Esophagus muscularis mucosa (tissue), 4 donors: ENCODE results near the gene GGTLC2. TPM values are rescaled to one million over a fixed set of nuclear protein-coding genes. Genes with fewer than 3 reads are reported as not detected.

ENCODE experiments used
- DNase-seq: peaks from one replicate; pipeline ENCODE4 v3.0.0-alpha.2; 2017; ENCODE audit errors: extremely low spot score
- H3K27ac ChIP-seq, 4 donors: fragments of 200-600 bp; sonication (generic); replicated peaks in 1 of 4; 1 replicate in 3 of 4; 2 replicates in 1 of 4; pipeline ENCODE4 v1.5.1; 2016 to 2019; ENCODE audit warnings: mild to moderate bottlenecking in 1 of 4
- H3K27me3 ChIP-seq, 4 donors: fragments of 200-600 bp; sonication (generic); one replicate each; pipeline versions ENCODE4 v1.5.1 to v1.6.0; 2016 to 2019
- H3K36me3 ChIP-seq, 4 donors: fragments of 200-600 bp; sonication (generic); one replicate each; pipeline ENCODE4 v1.5.1; 2016 to 2019
- H3K4me1 ChIP-seq, 4 donors: fragments of 200-600 bp; sonication (generic); one replicate each; pipeline ENCODE4 v1.5.1; 2016 to 2019
- H3K4me3 ChIP-seq, 4 donors: fragments of 200-600 bp; sonication (generic); 1 replicate in 2 of 4; 2 replicates in 2 of 4; pipeline ENCODE4 v1.5.1; 2016 to 2019; ENCODE audit warnings: mild to moderate bottlenecking in 4 of 4, moderate library complexity in 1 of 4
- H3K9me3 ChIP-seq, 4 donors: fragments of 200-600 bp; sonication (generic); 1 replicate in 3 of 4; 2 replicates in 1 of 4; pipeline ENCODE4 v1.5.1; 2016 to 2019
- CTCF ChIP-seq, 3 experiments: fragments of 200-600 bp in 2 of 3; fragments of 450-650 bp in 1 of 3; sonication (generic) in 2 of 3; IDR thresholded peaks; one replicate each; pipeline ENCODE4 v1.5.1; 2017 to 2019; ENCODE audit warnings: antibody characterized with exemption in 3 of 3, mild to moderate bottlenecking in 2 of 3, moderate library complexity in 1 of 3
- EP300 ChIP-seq: sonication (generic); formaldehyde crosslinking; IDR thresholded peaks from one replicate; pipeline ENCODE4 v1.6.1; 2017; ENCODE audit warnings: antibody characterized with exemption
- POLR2A ChIP-seq: fragments of 450-650 bp; IDR thresholded peaks from one replicate; pipeline ENCODE4 v1.6.1; 2017; ENCODE audit warnings: antibody characterized with exemption, moderate library complexity, mild to moderate bottlenecking, low read depth
- POLR2AphosphoS5 ChIP-seq, 2 donors: sonication (generic); formaldehyde crosslinking; IDR thresholded peaks; one replicate each; pipeline ENCODE4 v1.6.1; 2017; ENCODE audit warnings: antibody characterized with exemption in 2 of 2
- WGBS: methylation state at CpG from one replicate; pipeline ENCODE4 v1.1.5; 2018; 5-methylcytosine and 5-hydroxymethylcytosine counted together
- intact Hi-C: fragments of 100-400 bp; cut with DNase I; formaldehyde crosslinking; loops from one replicate; pipeline ENCODE4 v1.15.1; 2023
- total RNA-seq, 4 donors: library from RNA; depleted of rRNA; stranded (reverse); fragments of >200 nt; gene quantifications; one replicate each; pipeline versions ENCODE4 v1.1.0 to v1.2.1, GENCODE V29; 2016

Gene GGTLC2
- total RNA-seq, 4 donors from 2014 or later = not detected

- intact Hi-C loops = no loop called here
Observed at GRCh38 chr22:22661275-22661674, 16.9 kb downstream of the GGTLC2 start.

GRCh38 chr22:22662095-22662494, 17.7 kb downstream of the GGTLC2 start:
- no peak for TF ChIP-seq CTCF (IDR thresholded peaks at IDR 0.05)
- TF ChIP-seq POLR2A = no peak
- no peak for TF ChIP-seq POLR2AphosphoS5 (IDR thresholded peaks at IDR 0.05)
- TF ChIP-seq EP300 = no peak
- Histone ChIP-seq H3K9me3 (no peaks in the 10 kb centered on the region), H3K4me1 (no peaks in the 10 kb centered on the region), H3K27me3 (peaks cover 0 to 12% (median 0%) of the 10 kb centered on the region in 4 donors), H3K36me3 (no peaks in the 10 kb centered on the region), H3K4me3 (no peak overlapping the region), H3K27ac (no peak overlapping the region)
- DNase-seq = no peak
- 76% methylated on average over 3 of the region's 3 CpGs for WGBS
- intact Hi-C loops = no loop called here

More at GRCh38 chr22:22661275-22661674, 16.9 kb downstream of the GGTLC2 start:
- no peaks in the 10 kb centered on the region for H3K4me1 ChIP-seq
- WGBS = no CpG with 5 or more reads among the region's 4 CpGs
- TF ChIP-seq POLR2A (no peak), CTCF (IDR thresholded peaks at IDR 0.05) (no peak), EP300 (no peak)
- no peak overlapping the region for H3K4me3 ChIP-seq
- peaks cover 0 to 12% (median 0%) of the 10 kb centered on the region in 4 donors for H3K27me3 ChIP-seq
- DNase-seq = no peak
- H3K27ac ChIP-seq = no peak overlapping the region
- no peaks in the 10 kb centered on the region for H3K9me3 ChIP-seq
- H3K36me3 ChIP-seq = no peaks in the 10 kb centered on the region

DNA sequence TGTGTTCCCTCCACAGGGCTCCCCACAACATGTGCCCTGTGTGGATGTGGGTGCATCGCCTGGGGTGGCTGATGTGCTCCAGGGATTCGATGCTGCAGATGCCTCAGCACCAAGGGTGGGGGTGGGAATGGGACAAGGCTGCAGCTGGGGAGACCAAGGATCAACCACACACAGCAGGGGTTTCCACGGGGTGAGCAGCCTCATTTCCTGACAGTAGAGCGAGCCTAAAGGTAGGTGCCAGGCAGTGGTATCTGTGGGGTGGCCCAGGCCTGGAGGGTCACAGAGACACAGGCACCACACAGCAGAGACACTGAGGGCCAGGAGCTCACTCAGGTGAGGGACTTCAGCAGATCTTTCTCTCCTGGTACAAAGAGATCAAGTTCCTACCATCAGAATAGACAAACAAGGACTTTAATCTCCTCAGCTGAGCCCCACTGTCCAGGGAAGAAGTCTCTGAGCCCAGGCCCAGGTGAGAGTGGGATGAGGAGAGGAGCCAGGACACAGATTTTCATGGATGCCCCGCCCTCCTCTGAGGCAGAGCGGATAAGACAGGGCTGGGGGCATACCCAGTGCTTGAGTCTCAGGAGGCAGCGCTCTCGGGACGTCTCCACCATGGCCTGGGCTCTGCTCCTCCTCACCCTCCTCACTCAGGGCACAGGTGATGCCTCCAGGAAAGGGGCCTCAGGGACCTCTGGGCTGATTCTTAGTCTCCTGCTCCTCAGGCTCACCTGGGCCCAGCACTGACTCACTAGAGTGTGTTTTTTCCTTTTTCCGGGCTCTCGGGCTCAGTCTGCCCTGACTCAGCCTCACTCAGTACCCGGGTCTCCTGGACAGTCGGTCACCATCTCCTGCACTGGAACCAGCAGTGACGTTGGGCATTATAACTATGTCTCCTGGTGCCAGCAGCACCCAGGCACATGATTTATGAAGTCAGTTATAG, 19.7 kb downstream of the GGTLC2 start:
- no peak for TF ChIP-seq POLR2AphosphoS5 (IDR thresholded peaks at IDR 0.05)
- Histone ChIP-seq H3K4me1 (no peaks in the 10 kb centered on the region), H3K27me3 (peaks cover 0 to 12% (median 0%) of the 10 kb centered on the region in 4 donors), H3K36me3 (no peaks in the 10 kb centered on the region), H3K4me3 (no peak overlapping the region), H3K27ac (no peak overlapping the region), H3K9me3 (no peaks in the 10 kb centered on the region)
- intact Hi-C loops = no loop called here
- 76% methylated on average over 14 of the region's 14 CpGs for whole genome bisulfite sequencing
- DNase-seq = no peak

- TF ChIP-seq POLR2A (no peak), CTCF (IDR thresholded peaks at IDR 0.05) (peak; percentile 24 to 37 (median 31))
- DNase-seq = no peak
- Histone ChIP-seq H3K9me3 (peaks cover 0 to 13% (median 4%) of the 10 kb centered on the region in 4 donors), H3K27me3 (peaks cover 0 to 12% (median 0%) of the 10 kb centered on the region in 4 donors), H3K27ac (no peak overlapping the region), H3K4me1 (no peaks in the 10 kb centered on the region), H3K36me3 (no peaks in the 10 kb centered on the region), H3K4me3 (no peak overlapping the region)
- intact Hi-C loops = no loop called here
- WGBS = 63% methylated on average over 6 of the region's 7 CpGs
Observed at GRCh38 chr22:22666307-22667091, 22.1 kb downstream of the GGTLC2 start.
